LNCAP (cell line): Measurements from ENCODE around the gene RPL32.

Source experiments
- TF ChIP-seq, protein P1 (sequence below): fragments of 450-650 bp; IDR thresholded peaks from 2 replicates; pipeline ENCODE4 v1.5.1; 2017; ENCODE audit warnings: mild to moderate bottlenecking

The RPL32 gene

GRCh38 chr3:12856626-12857025 lies 15.3 kb upstream of the RPL32 start:
- TF ChIP-seq, protein P1, sequence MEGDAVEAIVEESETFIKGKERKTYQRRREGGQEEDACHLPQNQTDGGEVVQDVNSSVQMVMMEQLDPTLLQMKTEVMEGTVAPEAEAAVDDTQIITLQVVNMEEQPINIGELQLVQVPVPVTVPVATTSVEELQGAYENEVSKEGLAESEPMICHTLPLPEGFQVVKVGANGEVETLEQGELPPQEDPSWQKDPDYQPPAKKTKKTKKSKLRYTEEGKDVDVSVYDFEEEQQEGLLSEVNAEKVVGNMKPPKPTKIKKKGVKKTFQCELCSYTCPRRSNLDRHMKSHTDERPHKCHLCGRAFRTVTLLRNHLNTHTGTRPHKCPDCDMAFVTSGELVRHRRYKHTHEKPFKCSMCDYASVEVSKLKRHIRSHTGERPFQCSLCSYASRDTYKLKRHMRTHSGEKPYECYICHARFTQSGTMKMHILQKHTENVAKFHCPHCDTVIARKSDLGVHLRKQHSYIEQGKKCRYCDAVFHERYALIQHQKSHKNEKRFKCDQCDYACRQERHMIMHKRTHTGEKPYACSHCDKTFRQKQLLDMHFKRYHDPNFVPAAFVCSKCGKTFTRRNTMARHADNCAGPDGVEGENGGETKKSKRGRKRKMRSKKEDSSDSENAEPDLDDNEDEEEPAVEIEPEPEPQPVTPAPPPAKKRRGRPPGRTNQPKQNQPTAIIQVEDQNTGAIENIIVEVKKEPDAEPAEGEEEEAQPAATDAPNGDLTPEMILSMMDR: no peak

GRCh38 chr3:12854565-12854964 lies 13.2 kb upstream of the RPL32 start:
- TF ChIP-seq, protein P1: no peak

DNA sequence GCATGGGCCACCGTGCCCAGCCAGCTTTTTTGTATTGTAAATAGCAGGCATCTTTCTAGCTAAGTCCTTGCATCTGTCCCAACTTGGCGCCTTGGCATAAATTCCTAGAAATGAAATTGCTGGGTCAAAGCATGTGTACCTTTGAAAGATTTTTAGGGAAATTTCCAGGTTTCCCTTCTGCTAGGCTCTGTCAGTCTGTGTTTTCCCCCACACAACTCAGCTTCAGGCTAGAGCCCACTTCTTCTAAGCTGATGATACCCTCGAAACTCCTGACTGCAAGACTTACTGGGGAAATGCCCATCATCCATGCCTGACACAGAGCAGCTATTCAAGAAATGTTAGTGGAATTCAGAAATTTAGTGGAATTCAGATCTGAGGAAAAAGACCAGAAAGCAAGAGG lies 10.8 kb upstream of the RPL32 start:
- TF ChIP-seq, protein P1: no peak

- TF ChIP-seq, protein P1: no peak
Measured at GRCh38 chr3:12845811-12846210, 4.4 kb upstream of the RPL32 start.

DNA sequence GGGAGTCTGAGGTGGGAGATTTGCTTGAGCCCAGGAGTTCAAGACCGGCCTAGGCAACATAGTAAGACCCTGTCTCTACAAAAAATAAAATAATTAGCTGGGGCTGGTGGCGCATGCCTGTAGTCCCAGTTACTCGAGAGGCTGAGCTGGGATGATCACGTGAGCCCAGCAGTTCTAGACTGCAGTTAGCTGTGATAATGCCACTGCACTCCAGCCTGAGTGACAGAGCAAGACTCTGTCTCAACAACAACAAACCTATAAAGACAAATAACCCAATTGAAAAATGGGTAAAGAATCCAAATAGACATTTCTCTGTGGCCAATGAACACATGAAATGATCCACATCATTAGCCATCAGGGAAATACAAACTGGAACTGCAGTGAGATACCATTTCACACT lies 1.1 kb upstream of the RPL32 start:
- TF ChIP-seq, protein P1: no peak

DNA sequence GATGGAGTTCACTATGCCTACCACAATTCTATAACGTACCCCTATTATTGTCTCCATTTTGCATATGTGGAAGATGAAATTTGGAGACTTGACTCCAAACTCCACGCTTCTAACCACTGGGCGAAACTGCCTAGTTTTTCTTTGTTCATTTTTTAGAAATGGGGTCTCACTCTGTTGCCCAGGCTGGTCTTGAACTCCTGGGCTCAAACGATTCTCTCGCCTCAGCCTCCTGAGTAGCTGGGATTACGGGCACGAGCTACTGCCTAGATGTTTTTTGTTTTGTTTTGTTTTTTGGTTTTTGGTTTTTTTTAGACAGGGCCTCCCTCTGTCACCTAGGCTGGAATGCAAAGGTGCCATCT lies 584 bp upstream of the RPL32 start:
- TF ChIP-seq, protein P1: 0 out of 2 replicates have a peak, but pooled peaks have one; percentile 17

DNA sequence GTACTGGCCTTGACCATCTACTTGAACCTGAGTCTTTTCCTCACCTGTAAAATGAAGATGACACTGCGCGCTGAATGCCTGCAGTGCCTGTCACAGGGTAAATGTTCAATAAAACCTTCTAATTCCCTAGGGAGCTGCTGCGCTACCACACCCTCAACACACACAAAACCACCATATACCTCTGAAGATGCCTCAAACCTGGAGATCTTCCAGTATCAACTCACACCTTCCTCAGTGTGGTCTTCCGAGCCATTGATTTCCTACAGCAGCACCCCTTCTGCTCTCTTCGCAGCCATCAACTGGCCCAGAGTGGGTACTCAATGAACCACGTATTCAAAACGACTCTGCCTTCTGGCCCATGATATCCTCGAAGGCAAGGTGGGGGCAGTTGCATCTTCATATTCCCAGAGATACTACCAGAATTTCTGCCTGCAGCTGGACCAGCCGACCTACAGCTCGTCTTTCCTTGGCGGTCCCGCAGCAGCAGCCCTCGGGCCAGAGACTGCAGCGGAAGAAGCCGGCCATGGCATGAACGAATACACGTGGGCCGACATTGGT lies 695 bp downstream of the RPL32 start:
- TF ChIP-seq, protein P1: no peak
